Stimulated activated CD4-positive, alpha-beta T cell treated with anti-CD3 and anti-CD28 coated beads, Interleukin-1b, Interleukin-23, amount 100 ng/mL, for 4 hours (primary cell): ENCODE data around the gene SEMA4B.
"Not testable (repeated sequence)": the region's sequence is repeated elsewhere in the genome, so short reads cannot be mapped to it uniquely, and the experiment has no call there.

ENCODE experiments used
- DNase-seq, 2 donors: peaks; one replicate each; pipeline ENCODE4 v3.0.0-alpha.2; 2020; ENCODE audit warnings: low read depth in 2 of 2

SEMA4B gene

GRCh38 chr15:90201130-90201943 is at the start of gene SEMA4B:
Gene SEMA4B, plus strand, starts transcription at chr15:90201330. Its CDS starts 249 bp downstream, at chr15:90201579.
- peak; percentile 41 to 69 for DNase-seq

GRCh38 chr15:90151989-90152645 is 49.0 kb upstream of the SEMA4B start:
- no peak for DNase-seq

- no peak for DNase-seq
These were observed 47.5 kb upstream of the SEMA4B start for GRCh38 chr15:90153658-90154057.

- no peak for DNase-seq
These were observed 46.9 kb upstream of the SEMA4B start for GRCh38 chr15:90154246-90154645.

- no peak for DNase-seq
These were observed 46.1 kb upstream of the SEMA4B start for GRCh38 chr15:90154861-90155626.

- no peak for DNase-seq
These were observed 41.9 kb upstream of the SEMA4B start for GRCh38 chr15:90159213-90159612.

GRCh38 chr15:90160781-90161727 is 40.1 kb upstream of the SEMA4B start:
- DNase-seq, result no peak

GRCh38 chr15:90161950-90162361 is 39.2 kb upstream of the SEMA4B start:
- no peak for DNase-seq

- no peak for DNase-seq
These were observed 38.2 kb upstream of the SEMA4B start for GRCh38 chr15:90162956-90163355.

- DNase-seq, result not testable (repeated sequence)
These were observed 36.9 kb upstream of the SEMA4B start for GRCh38 chr15:90164239-90164638.

GRCh38 chr15:90165157-90165556 is 36.0 kb upstream of the SEMA4B start:
- DNase-seq, result no peak

- DNase-seq, result peak in 1 of 2 donors; percentile 15
These were observed 35.3 kb upstream of the SEMA4B start for GRCh38 chr15:90165659-90166489.

- no peak for DNase-seq
These were observed 34.0 kb upstream of the SEMA4B start for GRCh38 chr15:90167121-90167520.

- no peak for DNase-seq
These were observed 29.5 kb upstream of the SEMA4B start for GRCh38 chr15:90171623-90172022.

- DNase-seq, result no peak
These were observed 27.8 kb upstream of the SEMA4B start for GRCh38 chr15:90173372-90173771.

GRCh38 chr15:90174140-90174875 is 26.8 kb upstream of the SEMA4B start:
- DNase-seq, result no peak

GRCh38 chr15:90177012-90177411 is 24.1 kb upstream of the SEMA4B start:
- DNase-seq, result no peak

- DNase-seq, result no peak
These were observed 22.4 kb upstream of the SEMA4B start for GRCh38 chr15:90178468-90179435.
